ENCODE data around the gene HNRNPL.
"Not testable (repeated sequence)": the region's sequence is repeated elsewhere in the genome, so short reads cannot be mapped to it uniquely, and the experiment has no call there.

Gene HNRNPL

DNA sequence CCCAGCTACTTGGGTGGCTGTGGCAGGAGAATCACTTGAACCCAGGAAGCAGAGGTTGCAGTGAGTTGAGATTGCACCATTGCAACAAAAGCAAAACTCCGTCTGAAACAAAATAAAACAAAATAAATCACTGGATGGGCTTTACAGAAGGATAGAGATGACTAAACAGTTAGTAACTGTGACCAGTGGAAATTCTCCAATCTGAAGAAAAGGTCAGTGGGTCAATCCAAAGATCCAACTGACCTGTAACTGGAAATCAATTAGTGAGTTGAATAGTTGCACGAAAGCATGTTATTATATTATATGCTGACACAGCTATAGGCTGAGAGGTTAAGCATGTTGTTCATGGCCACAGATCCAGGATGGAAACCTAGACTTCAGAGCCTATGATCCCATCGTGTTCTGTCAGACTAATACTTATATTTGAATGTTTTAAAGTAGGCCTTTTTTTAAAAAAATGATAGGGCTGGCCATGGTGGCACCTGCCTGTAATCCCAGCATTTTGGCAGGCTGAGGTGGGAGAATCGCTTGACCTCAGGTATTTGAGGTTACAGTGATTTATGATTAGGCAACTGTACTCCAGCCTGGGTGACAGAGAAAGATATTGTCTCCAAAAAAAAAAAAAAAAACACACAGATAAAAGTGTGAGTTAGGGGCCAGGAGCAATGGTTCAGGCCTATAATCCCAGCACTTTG is 19.6 kb downstream of the HNRNPL start:
- H3K4me3 ChIP-seq (ENCODE audit: low read depth, low read length) = no peak overlapping the region
- DNase-seq (ENCODE audit: low read depth) = no peak

DNA sequence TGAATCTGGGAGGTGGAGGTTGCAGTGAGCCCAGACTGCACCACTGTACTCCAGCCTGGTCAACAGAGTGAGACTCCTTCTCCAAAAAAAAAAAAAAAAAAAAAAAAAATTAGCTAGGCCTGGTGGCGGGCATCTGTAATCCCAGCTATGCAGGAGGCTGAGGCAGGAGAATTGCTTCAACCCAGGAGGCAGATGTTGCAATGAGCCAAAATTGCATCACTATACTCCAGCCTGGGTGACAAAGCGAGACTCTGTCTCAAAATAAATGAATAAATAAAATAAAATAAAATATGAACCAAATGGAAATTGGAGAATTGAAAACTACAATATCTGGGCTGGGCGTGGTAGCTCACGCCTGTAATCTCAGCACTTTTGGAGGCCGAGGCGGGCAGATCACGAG is 20.6 kb downstream of the HNRNPL start:
- not testable (repeated sequence) for H3K4me3 ChIP-seq (ENCODE audit: low read depth, low read length)
- DNase-seq (ENCODE audit: low read depth) = peak; percentile 70

More for the DNA sequence above, 19.6 kb downstream of the HNRNPL start:
- no peak for TF ChIP-seq POLR2A (IDR thresholded peaks at IDR 0.05; ENCODE audit: extremely low read depth, insufficient read length)
- TF ChIP-seq MYC (IDR thresholded peaks at IDR 0.05; ENCODE audit: low read depth, low read length) = no peak
- TF ChIP-seq, protein P1, sequence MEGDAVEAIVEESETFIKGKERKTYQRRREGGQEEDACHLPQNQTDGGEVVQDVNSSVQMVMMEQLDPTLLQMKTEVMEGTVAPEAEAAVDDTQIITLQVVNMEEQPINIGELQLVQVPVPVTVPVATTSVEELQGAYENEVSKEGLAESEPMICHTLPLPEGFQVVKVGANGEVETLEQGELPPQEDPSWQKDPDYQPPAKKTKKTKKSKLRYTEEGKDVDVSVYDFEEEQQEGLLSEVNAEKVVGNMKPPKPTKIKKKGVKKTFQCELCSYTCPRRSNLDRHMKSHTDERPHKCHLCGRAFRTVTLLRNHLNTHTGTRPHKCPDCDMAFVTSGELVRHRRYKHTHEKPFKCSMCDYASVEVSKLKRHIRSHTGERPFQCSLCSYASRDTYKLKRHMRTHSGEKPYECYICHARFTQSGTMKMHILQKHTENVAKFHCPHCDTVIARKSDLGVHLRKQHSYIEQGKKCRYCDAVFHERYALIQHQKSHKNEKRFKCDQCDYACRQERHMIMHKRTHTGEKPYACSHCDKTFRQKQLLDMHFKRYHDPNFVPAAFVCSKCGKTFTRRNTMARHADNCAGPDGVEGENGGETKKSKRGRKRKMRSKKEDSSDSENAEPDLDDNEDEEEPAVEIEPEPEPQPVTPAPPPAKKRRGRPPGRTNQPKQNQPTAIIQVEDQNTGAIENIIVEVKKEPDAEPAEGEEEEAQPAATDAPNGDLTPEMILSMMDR (IDR thresholded peaks at IDR 0.05; ENCODE audit: low read depth, low read length) = no peak
- TF ChIP-seq, protein P2, sequence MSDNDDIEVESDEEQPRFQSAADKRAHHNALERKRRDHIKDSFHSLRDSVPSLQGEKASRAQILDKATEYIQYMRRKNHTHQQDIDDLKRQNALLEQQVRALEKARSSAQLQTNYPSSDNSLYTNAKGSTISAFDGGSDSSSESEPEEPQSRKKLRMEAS (IDR thresholded peaks at IDR 0.05; ENCODE audit: low read depth, low read length) = no peak

DNA sequence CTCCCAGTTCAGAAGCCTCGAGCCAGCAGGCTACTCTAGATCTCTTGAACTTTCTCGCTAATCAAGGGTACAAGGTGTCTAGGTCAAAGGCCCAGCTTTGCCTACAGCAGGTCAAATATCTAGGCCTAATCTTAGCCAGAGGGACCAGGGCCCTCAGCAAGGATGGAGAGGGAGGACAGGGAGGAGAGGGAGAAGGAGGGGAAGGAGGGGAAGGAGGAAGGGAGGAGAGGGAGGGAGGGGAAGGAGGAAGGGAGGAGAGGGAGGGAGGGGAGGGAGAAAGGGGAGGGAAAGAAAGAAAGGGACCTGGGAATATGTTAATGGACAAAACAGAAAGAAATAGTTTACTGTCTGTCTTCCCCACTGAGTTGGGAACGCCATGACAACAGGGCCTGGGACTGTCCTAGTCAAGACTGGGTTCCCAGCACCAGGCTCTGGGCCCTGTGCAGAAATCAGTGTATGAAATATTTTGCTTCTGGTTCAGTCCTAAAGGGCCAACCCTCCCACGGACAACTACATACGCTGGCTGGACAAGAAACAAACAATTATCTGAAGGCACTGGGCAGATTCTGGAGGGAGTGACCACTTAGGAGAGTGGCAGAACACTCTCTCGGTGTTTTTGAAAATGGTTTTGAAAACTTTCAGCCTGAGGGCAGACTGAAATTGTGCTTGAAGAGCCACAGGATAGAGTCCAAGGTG is 22.8 kb downstream of the HNRNPL start:
- H3K4me3 ChIP-seq (ENCODE audit: low read depth, low read length) = no peak overlapping the region
- no peak for TF ChIP-seq POLR2A (IDR thresholded peaks at IDR 0.05; ENCODE audit: extremely low read depth, insufficient read length)
- TF ChIP-seq, protein P1 (IDR thresholded peaks at IDR 0.05; ENCODE audit: low read depth, low read length) = no peak
- TF ChIP-seq, protein P2 (IDR thresholded peaks at IDR 0.05; ENCODE audit: low read depth, low read length) = no peak
- no peak for TF ChIP-seq MYC (IDR thresholded peaks at IDR 0.05; ENCODE audit: low read depth, low read length)
- DNase-seq (ENCODE audit: low read depth) = no peak

DNA sequence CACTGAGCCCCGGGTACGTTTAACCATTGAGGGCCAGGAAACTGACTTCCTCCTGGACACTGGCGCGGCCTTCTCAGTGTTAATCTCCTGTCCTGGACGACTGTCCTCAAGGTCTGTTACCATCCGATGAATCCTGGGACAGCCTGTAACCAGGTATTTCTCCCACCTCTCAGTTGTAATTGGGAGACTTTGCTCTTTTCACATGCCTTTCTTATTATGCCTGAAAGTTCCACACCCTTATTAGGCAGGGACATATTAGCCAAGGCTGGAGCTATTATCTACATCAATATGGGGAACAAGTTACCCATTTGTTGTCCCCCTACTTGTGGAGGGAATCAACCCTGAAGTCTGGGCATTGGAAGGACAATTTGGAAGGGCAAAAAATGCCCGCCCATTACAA is 23.9 kb downstream of the HNRNPL start:
- DNase-seq (ENCODE audit: low read depth); H3K4me3 ChIP-seq (ENCODE audit: low read depth, low read length): not testable (repeated sequence)

DNA sequence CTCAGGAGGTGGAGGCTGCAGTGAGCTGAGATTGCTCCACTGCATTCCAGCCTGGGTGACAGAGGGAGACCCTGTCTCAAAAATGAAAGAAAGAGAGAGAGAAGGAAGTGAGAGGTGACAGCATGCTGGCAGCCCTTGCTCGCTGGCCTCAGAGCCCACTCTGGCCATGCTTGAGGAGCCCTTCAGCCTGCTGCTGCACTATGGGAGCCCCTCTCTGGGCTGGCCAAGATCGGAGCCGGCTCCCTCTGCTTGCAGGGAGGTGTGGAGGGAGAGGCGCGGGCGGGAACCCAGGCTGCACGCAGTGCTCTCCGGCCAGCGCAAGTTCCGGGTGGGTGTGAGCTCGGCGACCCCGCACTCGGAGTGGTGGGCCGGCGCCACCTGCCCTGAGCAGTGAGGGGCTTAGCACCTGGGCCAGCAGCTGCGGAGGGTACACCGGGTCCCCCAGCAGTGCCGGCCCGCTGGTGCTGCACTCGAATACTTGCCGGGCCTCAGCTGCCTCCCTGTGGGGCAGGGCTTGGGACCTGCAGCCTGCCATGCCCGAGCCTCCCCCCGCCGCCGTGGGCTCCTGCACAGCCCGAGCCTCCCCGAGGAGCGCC is 28.5 kb downstream of the HNRNPL start:
- not testable (repeated sequence) for DNase-seq (ENCODE audit: low read depth); H3K4me3 ChIP-seq (ENCODE audit: low read depth, low read length)

DNA sequence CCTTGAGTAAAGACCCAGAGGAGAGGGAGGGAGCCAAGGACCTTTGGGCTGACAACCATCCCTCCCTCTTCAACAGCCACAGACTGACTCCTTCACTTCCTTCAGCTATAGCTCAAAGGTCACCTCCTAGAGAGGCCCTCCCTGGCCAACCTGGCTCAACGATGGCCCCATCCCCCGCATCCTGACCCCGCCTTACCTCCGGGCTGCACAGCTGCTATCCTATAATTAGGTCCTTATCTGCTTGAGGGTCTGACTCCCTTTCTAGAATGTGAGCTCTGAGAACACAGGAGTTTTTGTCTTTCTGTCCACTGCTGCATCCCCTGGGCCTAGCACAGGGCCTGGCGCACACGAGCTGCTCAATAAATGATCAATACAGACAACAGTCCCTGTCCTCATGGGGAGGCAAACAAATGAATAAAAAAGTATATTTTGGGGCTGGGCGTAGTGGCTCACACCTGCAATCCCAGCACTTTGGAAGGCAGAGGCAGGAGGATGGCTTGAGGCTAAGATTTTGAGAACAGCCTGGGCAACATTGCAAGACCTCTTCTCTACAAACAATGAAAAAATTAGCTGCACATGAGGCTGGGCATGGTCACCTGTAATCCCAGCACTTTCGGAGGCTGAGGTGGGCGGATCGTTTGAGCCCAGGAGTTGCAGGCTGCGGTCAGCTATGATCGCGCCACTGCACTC is 30.4 kb downstream of the HNRNPL start:
- H3K4me3 ChIP-seq (ENCODE audit: low read depth, low read length) = no peak overlapping the region
- TF ChIP-seq MYC (IDR thresholded peaks at IDR 0.05; ENCODE audit: low read depth, low read length) = no peak
- TF ChIP-seq, protein P2 (IDR thresholded peaks at IDR 0.05; ENCODE audit: low read depth, low read length) = no peak
- TF ChIP-seq, protein P1 (IDR thresholded peaks at IDR 0.05; ENCODE audit: low read depth, low read length) = no peak
- TF ChIP-seq POLR2A (IDR thresholded peaks at IDR 0.05; ENCODE audit: extremely low read depth, insufficient read length) = no peak
- DNase-seq (ENCODE audit: low read depth) = no peak

DNA sequence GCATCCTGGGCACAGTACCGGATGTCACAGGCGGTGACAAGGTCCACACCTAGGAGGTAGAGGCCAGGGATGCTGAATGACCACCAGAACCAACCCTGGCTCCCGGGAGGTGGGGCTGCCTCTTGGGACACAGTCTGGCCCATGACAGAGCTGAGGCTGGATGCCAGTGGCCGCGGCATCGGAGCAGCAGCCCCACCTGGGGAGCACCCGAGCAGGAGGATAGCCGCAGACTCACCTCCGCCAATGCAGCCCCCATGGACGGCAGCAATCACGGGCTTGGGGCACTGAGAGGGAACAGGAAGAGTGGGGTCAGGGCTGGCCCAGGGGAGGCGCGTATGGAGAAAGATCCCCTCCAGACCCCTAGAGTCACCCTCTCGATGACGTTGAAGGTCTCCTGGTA is 32.7 kb downstream of the HNRNPL start:
- TF ChIP-seq, protein P2 (IDR thresholded peaks at IDR 0.05; ENCODE audit: low read depth, low read length) = no peak
- no peak for TF ChIP-seq POLR2A (IDR thresholded peaks at IDR 0.05; ENCODE audit: extremely low read depth, insufficient read length)
- TF ChIP-seq MYC (IDR thresholded peaks at IDR 0.05; ENCODE audit: low read depth, low read length) = no peak
- TF ChIP-seq, protein P1 (IDR thresholded peaks at IDR 0.05; ENCODE audit: low read depth, low read length) = no peak
- no peak overlapping the region for H3K4me3 ChIP-seq (ENCODE audit: low read depth, low read length)
- no peak for DNase-seq (ENCODE audit: low read depth)
